Endometrium (tissue), 2 donors: ENCODE data around the gene ZCWPW1.

Experiments
- FAIRE-seq: peaks from 2 replicates; lab custom pipeline; 2012; peaks lifted over from hg19 to GRCh38; lab: Jason Lieb, UNC
- donor health status: control.
- donor health status: control.

The ZCWPW1 gene, protein sequence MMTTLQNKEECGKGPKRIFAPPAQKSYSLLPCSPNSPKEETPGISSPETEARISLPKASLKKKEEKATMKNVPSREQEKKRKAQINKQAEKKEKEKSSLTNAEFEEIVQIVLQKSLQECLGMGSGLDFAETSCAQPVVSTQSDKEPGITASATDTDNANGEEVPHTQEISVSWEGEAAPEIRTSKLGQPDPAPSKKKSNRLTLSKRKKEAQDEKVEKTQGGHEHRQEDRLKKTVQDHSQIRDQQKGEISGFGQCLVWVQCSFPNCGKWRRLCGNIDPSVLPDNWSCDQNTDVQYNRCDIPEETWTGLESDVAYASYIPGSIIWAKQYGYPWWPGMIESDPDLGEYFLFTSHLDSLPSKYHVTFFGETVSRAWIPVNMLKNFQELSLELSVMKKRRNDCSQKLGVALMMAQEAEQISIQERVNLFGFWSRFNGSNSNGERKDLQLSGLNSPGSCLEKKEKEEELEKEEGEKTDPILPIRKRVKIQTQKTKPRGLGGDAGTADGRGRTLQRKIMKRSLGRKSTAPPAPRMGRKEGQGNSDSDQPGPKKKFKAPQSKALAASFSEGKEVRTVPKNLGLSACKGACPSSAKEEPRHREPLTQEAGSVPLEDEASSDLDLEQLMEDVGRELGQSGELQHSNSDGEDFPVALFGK

GRCh38 chr7:100428199-100428966 is at the start of gene ZCWPW1:
TSS of gene ZCWPW1 (minus strand) at chr7:100428703. CDS start at chr7:100420649, 8,054 bp downstream.
- FAIRE-seq = peak; percentile 62

GRCh38 chr7:100477871-100478267 is 49.4 kb upstream of the ZCWPW1 start:
- no peak for FAIRE-seq

- FAIRE-seq = no peak
These were observed 48.7 kb upstream of the ZCWPW1 start for GRCh38 chr7:100476903-100477870.

DNA sequence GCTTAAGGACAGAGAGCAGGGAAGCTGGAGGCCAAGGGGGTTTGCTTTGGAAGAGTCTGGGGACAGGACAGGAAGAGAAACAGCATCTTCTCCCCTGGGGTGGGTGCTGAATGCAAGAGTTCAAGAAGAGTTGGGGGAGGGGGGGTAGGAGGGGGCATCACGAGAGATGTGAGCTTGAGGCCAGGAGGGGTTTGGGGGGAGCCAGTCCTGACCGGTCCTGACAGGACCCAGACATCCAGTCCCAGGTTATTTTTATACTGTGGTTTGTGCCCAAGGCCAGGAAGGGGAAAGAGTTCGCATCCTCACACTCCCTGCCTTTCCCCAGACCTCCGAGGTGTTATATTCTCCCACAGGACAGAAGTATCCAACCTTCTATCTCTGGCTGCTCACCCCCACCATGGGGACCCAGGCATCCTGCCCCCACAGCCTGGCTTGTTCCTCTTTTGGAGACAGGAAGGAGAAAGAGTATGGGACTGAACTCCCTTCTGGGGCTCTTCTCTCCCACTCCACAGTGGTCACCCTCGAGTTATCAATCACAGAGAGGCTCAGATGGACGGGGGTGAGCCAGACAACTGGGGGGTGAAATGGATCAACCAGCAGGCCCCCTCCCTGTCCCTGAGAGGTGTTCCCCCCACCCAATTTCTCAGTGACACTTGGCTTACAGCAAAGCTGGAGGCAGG is 47.7 kb upstream of the ZCWPW1 start:
- no peak for FAIRE-seq

DNA sequence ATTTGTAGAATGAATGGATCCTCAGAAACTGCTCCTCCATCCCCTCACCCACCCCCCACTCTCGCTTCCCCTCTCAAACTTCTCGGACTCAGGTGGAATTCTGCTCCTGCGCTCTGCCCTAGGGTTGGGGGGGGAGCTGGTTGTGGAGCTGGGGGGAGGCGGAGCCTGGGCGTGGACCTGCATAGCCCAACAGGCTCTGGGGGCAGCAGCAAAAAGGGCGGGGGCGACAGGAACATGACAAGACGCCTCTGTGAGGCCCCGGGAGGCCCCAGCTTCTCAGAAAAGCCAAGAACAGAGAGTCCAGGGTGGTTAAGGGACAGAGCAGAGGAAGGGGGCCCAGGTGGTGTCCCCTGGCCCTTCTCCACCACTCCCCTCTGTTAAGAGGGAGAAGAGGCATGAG is 47.0 kb upstream of the ZCWPW1 start:
- no peak for FAIRE-seq

GRCh38 chr7:100472854-100473499 is 44.5 kb upstream of the ZCWPW1 start:
- FAIRE-seq = no peak

DNA sequence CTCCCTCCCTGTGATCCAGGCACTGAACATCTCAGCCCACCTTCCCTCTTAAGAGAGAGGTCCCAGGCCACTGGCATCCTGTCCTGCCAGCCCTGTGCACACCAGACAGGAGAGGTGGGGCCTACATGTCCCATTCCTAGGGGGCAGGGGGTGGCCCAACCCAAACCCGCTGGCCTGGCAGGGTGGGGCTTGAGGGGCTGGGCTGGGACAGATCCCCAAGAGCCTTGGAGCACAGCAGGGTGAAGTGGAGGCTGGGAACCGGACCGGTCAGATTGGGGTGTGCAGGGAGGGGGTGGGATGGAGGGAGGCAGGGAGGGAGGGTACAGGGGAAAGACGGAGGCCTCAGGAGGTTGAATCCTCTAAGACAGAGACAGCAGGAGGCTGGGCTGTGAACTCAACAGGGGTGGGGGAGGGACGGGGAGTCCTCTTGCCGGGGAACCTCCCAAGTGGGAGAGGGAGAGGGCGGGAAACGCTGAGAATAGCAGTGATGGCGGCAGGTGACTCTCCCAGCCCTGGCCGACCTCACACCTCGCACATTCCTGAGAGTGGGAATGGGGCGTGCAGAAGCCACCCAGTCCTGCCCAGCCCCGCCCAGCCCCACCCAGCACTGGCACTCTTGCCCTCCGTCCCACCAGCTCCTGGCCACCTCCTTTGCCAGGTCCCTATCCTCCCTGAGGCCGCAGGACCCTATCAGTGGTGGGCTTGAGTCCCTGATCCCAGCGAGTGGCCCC is 43.8 kb upstream of the ZCWPW1 start:
- FAIRE-seq = no peak

DNA sequence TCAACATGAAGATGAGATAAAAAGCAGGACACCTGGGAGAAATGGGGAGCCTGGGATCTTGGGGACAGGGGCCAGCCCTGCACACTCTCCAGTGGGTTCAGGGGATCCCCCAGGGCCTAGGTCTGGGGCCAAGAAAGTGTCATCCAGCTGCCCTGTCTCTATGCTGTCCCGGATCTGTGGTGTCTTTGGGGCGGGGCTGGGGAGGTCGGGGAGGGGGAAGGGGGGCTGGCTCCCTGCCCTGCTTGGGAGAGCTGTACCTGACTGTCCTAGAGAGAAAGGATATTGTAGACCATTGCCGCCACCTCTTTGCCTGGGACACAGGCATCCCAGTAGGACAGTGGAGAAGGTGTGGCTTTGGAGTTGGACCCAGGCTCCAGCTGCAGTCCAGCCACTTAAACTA is 42.5 kb upstream of the ZCWPW1 start:
- no peak for FAIRE-seq

- FAIRE-seq = no peak
These were observed 40.9 kb upstream of the ZCWPW1 start for GRCh38 chr7:100469227-100470044.

- FAIRE-seq = no peak
These were observed 39.3 kb upstream of the ZCWPW1 start for GRCh38 chr7:100467638-100468373.

DNA sequence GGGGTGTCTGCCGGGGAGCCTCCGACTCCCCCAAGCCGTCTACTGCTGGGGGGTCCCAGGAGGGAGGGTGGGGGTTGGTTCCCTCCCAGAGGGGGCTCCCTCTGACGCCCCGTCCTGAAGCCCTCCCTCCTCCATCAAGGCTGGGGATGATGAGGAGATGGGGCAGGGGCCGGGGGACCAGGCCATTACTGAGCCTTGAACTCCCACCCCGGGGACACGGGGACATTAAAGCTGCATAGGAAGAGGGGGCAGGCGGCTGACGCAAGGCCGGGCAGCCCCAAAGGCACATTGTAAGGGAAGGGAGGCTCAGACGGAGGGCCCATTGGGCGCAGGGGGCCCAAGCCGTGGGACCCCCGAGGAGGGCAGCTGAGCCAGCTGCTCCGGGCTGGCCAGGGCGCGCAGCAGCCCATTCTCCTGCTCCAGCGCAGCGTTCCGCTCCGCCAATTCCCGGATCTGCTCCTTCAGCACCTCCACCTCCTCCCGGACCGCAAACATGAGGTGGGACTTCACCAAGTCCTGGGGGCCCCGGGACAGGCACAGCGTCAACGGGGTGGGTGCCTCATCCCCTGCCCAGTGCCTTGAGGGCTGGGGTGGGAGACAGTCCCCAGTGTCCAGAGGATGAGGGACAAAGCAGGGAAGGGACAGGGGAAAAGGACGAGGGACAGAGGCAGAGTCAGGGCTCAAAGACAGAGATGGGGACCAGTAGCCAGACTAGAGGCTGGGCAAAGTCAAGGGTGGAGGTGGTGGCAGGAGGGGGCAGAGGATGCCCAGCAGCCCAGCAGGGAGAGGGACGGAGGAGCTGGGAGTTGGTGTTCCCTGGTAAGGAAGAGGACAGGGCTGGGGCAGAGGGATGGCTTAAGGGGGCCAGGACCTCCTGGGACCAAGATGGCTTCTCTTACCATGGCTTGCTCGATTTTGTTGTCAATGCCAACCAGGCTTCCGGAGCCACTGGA is 38.4 kb upstream of the ZCWPW1 start:
- FAIRE-seq = no peak

GRCh38 chr7:100465702-100466311 is 37.3 kb upstream of the ZCWPW1 start:
- no peak for FAIRE-seq

- FAIRE-seq = no peak
These were observed 36.8 kb upstream of the ZCWPW1 start for GRCh38 chr7:100465299-100465698.

- no peak for FAIRE-seq
These were observed 36.3 kb upstream of the ZCWPW1 start for GRCh38 chr7:100464791-100465190.

GRCh38 chr7:100464210-100464660 is 35.7 kb upstream of the ZCWPW1 start, which contains the start of gene SPACDR:
TSS of gene SPACDR (minus strand) at chr7:100464260. CDS start at chr7:100464025, 235 bp downstream.
- FAIRE-seq = no peak

DNA sequence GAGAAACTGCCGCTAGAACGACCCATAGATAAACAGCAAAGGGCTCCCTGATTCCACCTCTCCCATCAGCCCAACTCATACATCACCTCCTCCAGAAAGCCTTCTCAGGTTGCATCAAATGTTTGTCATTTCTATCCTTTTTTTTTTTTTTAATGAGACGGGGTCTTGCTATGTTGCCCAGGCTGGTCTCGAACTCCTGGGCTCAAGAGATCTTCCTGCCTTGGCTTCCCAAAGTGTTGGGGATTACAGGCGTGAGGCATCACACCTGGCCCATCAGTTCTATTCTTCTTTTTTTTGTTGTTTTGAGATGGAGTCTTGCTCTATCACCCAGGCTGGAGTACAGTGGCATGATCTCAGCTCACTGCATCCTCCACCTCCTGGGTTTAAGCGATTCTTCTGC is 28.5 kb upstream of the ZCWPW1 start:
- no peak for FAIRE-seq
